OCI-LY7 (cell line): ENCODE measurements around the gene PKN3. TPM values are rescaled to one million over a fixed set of nuclear protein-coding genes. Genes with fewer than 3 reads are reported as not detected.

Source experiments
- BruUV-seq: library from RNA; stranded (reverse); fragments of 400-500 nt; replicated peaks from 2 replicates; lab custom pipeline; 2021; lab: Mats Ljungman, UMichigan
- CTCF ChIA-PET: fragments of 300-600 bp; sonication (Branson Sonifier 250); formaldehyde crosslinking; loops from one replicate; lab custom pipeline; 2022; ENCODE audit warnings: antibody characterized with exemption; ENCODE audit not compliant: unreplicated experiment; lab: Charles Lee
- POLR2A ChIA-PET: fragments of 300-600 bp; sonication (Branson Sonifier 250); formaldehyde crosslinking; loops from one replicate; lab custom pipeline; 2022; ENCODE audit warnings: antibody characterized with exemption; lab: Charles Lee
- DNase-seq: peaks from one replicate; pipeline ENCODE4 v3.0.0-alpha.2; 2015; ENCODE audit warnings: low spot score
- H2AFZ ChIP-seq: fragments of 200-600 bp; sonication (generic), shearing (Covaris generic); 2 replicates; pipeline ENCODE4 v1.6.1; 2014; ENCODE audit warnings: mild to moderate bottlenecking, antibody characterized with exemption, low read length, moderate library complexity
- H3K27ac ChIP-seq: fragments of 200-600 bp; sonication (generic); 2 replicates; pipeline ENCODE4 v1.5.1; 2014; ENCODE audit warnings: mixed run types, low read depth, mild to moderate bottlenecking, moderate library complexity, low read length, inconsistent platforms; ENCODE audit not compliant: poor library complexity, severe bottlenecking
- H3K36me3 ChIP-seq: fragments of 200-600 bp; sonication (generic); 2 replicates; pipeline ENCODE4 v1.6.1; 2014; ENCODE audit warnings: mild to moderate bottlenecking, antibody characterized with exemption, low read length, moderate library complexity, mixed read lengths; ENCODE audit not compliant: insufficient read depth
- H3K4me1 ChIP-seq: fragments of 200-600 bp; sonication (generic); 2 replicates; pipeline ENCODE4 v1.5.1; 2014; ENCODE audit warnings: mild to moderate bottlenecking, low read length; ENCODE audit not compliant: insufficient read depth, poor library complexity, severe bottlenecking
- H3K4me2 ChIP-seq: fragments of 200-600 bp; sonication (generic); 2 replicates; pipeline ENCODE4 v1.6.1; 2014; ENCODE audit warnings: mild to moderate bottlenecking, low read length
- H3K4me3 ChIP-seq: fragments of 200-600 bp; sonication (generic); 2 replicates; pipeline ENCODE4 v1.5.1; 2014; ENCODE audit warnings: mild to moderate bottlenecking, low read depth, low read length; ENCODE audit not compliant: poor library complexity, severe bottlenecking
- H3K79me2 ChIP-seq: fragments of 200-600 bp; sonication (generic); 2 replicates; pipeline ENCODE4 v1.6.1; 2016; ENCODE audit warnings: low read depth, mild to moderate bottlenecking, low read length, moderate library complexity, mixed read lengths; ENCODE audit not compliant: insufficient read depth
- H3K9me2 ChIP-seq: fragments of 200-600 bp; sonication (generic); 2 replicates; pipeline ENCODE4 v1.6.1; 2016; ENCODE audit warnings: mild to moderate bottlenecking, low read length, mixed read lengths; ENCODE audit not compliant: insufficient read depth
- H3K9me3 ChIP-seq: fragments of 200-600 bp; sonication (generic); 2 replicates; pipeline ENCODE4 v1.6.1; 2014; ENCODE audit warnings: mild to moderate bottlenecking, mixed run types, low read length, mixed read lengths
- H4K20me1 ChIP-seq: fragments of 200-600 bp; sonication (generic); 2 replicates; pipeline ENCODE4 v1.6.1; 2014; ENCODE audit warnings: mild to moderate bottlenecking, antibody characterized with exemption, low read length, moderate library complexity, mixed read lengths; ENCODE audit not compliant: insufficient read depth
- EZH2phosphoT487 ChIP-seq: fragments of 200-600 bp; sonication (generic); IDR thresholded peaks from 2 replicates; pipeline ENCODE4 v1.6.1; 2018; ENCODE audit warnings: low read depth, borderline replicate concordance, mild to moderate bottlenecking, mixed run types, antibody characterized with exemption, low read length, moderate library complexity, mixed read lengths
- intact Hi-C: fragments of 100-400 bp; cut with micrococcal nuclease; formaldehyde crosslinking; loops from one replicate; pipeline ENCODE4 v1.10.0; 2022; ENCODE audit not compliant: unreplicated experiment
- total RNA-seq, 2 experiments: library from RNA; depleted of rRNA in 1 of 2; stranded (reverse); fragments of >200 nt in 1 of 2; shearing (Covaris generic) in 1 of 2; gene quantifications; 2 replicates each; pipeline ENCODE4 v1.2.3, GENCODE V29; 2014 to 2022
- TF ChIP-seq, protein P1 (sequence below): fragments of 200-600 bp; sonication (generic); conservative IDR thresholded peaks from 2 replicates; pipeline ENCODE4 v1.5.1; 2014; ENCODE audit warnings: mild to moderate bottlenecking, antibody characterized with exemption, low read length, moderate library complexity, mixed read lengths

Gene PKN3
- total RNA-seq, 2 experiments from 2014 or later: 1.5 to 3.3 TPM

DNA sequence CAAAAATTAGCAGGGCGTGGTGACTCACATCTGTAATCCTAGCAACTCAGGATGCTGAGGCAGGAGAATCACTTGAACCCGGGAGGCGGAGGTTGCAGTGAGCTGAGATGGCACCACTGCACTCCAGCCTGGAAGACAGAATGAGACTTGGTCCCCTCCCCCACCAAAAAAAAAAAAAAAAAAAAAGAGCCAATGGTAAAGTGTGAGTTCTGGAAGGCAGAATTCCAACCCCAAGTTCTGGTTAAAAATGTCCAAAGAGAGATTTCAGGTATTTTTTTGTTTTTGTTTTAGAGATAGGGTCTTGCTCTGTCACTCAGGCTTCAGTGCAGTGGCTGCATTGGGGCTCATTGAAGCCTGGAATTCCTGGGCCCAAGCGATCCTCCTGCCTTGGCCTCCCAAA lies 14.8 kb upstream of the PKN3 start:
- Histone ChIP-seq H3K4me1 (peaks cover 44% of the 10 kb centered on the region), H3K4me2 (peak overlapping the region; percentile 87), H3K9me2 (no peaks in the 10 kb centered on the region), H3K9me3 (no peaks in the 10 kb centered on the region), H3K27ac (peak overlapping the region; percentile 91), H2AFZ (no peak overlapping the region), H4K20me1 (peaks cover 20% of the 10 kb centered on the region), H3K36me3 (peaks cover 45% of the 10 kb centered on the region), H3K4me3 (peak overlapping the region; percentile 90), H3K79me2 (peaks cover 84% of the 10 kb centered on the region)
- ChIA-PET CTCF (no interaction called here), POLR2A (interaction anchor here (0.6 to 1.5 kb wide), 3 partner anchors 33 to 124 kb away, joined by 3 to 7 read pairs (median 3); partner anchors contain the start of gene ZDHHC12)
- BruUV-seq: no TSS peak
- intact Hi-C loops: loop anchor here (5.0 to 10.0 kb wide), 3 partner anchors 40 to 1357 kb away; partner anchors contain the start of gene FNBP1
- no peak for DNase-seq
- TF ChIP-seq, protein P1, sequence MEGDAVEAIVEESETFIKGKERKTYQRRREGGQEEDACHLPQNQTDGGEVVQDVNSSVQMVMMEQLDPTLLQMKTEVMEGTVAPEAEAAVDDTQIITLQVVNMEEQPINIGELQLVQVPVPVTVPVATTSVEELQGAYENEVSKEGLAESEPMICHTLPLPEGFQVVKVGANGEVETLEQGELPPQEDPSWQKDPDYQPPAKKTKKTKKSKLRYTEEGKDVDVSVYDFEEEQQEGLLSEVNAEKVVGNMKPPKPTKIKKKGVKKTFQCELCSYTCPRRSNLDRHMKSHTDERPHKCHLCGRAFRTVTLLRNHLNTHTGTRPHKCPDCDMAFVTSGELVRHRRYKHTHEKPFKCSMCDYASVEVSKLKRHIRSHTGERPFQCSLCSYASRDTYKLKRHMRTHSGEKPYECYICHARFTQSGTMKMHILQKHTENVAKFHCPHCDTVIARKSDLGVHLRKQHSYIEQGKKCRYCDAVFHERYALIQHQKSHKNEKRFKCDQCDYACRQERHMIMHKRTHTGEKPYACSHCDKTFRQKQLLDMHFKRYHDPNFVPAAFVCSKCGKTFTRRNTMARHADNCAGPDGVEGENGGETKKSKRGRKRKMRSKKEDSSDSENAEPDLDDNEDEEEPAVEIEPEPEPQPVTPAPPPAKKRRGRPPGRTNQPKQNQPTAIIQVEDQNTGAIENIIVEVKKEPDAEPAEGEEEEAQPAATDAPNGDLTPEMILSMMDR: no peak
- no peak for TF ChIP-seq EZH2phosphoT487

DNA sequence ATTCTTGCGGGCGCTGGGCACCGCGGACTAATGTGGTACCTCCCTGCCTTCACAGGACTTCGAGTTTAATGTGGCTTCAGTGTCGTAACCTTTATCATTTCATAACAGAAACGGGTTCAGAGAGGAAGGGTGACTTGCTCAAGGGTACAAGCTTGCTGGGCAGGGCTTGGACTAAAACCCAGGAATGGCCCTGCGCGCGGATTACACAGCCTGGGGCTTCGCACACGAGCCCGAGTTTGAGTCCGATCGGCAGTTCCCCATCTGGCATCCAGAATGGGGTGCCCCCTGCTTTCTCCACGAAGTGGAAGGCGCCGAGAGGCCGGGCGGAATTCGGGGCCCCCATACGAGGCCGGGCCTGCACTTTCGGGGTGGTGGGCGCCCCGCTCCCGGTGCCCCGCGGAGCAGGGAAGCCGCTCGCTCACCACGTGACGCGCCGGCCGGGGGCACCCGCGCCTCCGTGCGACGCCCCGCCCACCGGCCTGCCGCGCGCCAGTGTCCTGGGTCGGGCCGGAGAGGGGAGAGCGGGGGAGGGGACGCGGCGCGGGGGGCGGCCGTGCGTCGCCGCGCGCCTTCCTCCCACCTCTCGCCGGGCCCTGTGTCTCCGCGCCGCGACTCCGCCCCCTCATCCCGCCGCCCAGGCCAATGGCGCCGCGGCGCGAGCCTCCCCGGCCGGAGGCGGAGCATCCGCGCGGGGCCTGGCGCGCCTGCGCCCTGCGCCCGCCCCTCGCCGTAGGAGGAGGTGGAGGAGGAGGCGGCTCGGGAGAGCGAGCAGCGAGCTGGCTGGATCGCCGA lies 13.6 kb upstream of the PKN3 start, which contains the start of gene SET:
Gene SET, plus strand, starts transcription at position 722 of the 792 bp plus-strand sequence. CDS start 361 bp downstream, outside the sequence.
- peaks cover 33% of the 10 kb centered on the region for H4K20me1 ChIP-seq
- BruUV-seq: no TSS peak
- intact Hi-C loops: loop anchor here (2.0 to 10.0 kb wide), 4 partner anchors 41 to 1356 kb away; partner anchors contain the start of genes FNBP1 and SPTAN1
- TF ChIP-seq, protein P1: no peak
- no peak for TF ChIP-seq EZH2phosphoT487
- peaks cover 40% of the 10 kb centered on the region for H3K4me1 ChIP-seq
- peak within 1 kb of the TSS; percentile 92 for H3K4me3 ChIP-seq
- ChIA-PET POLR2A (interaction anchor here (1.0 kb wide), 1 partner anchor 64 kb away, joined by 3 read pairs; no protein-coding TSS in a partner anchor), CTCF (interaction anchor here (0.6 kb wide), 1 partner anchor 44 kb away, joined by 4 read pairs; no protein-coding TSS in a partner anchor)
- H3K36me3 ChIP-seq: peaks cover 57% of the 10 kb centered on the region
- DNase-seq: peak; percentile 96
- no peak within 1 kb of the TSS; the same call in 1 of the 2 replicates for H2AFZ ChIP-seq
- H3K9me2 ChIP-seq: no peaks in the 10 kb centered on the region
- H3K4me2 ChIP-seq: peak within 1 kb of the TSS; percentile 93
- peak within 1 kb of the TSS; percentile 91 for H3K27ac ChIP-seq
- H3K79me2 ChIP-seq: peaks cover 88% of the 10 kb centered on the region
- no peaks in the 10 kb centered on the region for H3K9me3 ChIP-seq
